GM12878 (cell line): Measurements from ENCODE around the gene SMCO1. TPM values are rescaled to one million over a fixed set of nuclear protein-coding genes. Genes with fewer than 3 reads are reported as not detected.

Experiments used
- ATAC-seq: fragments of 200-7000 bp; cut with Tn5 transposase; 3 replicates; pipeline ENCODE4 v1.9.1; 2020; ENCODE audit warnings: mild to moderate bottlenecking, moderate library complexity
- BruUV-seq: library from RNA; stranded (reverse); fragments of 400-500 nt; replicated peaks from 2 replicates; lab custom pipeline; 2021; lab: Mats Ljungman, UMichigan
- CTCF ChIA-PET: fragments of 300-600 bp; sonication (Branson Sonifier 250); formaldehyde crosslinking; extraction: SDS; loops from one replicate; lab custom pipeline; 2021; ENCODE audit warnings: inconsistent platforms; lab: Yijun Ruan, JAX
- POLR2A ChIA-PET: fragments of 350-600 bp; formaldehyde crosslinking; extraction: SDS; loops from one replicate; lab custom pipeline; 2021; ENCODE audit warnings: inconsistent platforms; lab: Charles Lee
- RAD21 ChIA-PET: fragments of 300-600 bp; sonication (Branson Sonifier 250); formaldehyde crosslinking; loops from one replicate; lab custom pipeline; 2023; ENCODE audit warnings: antibody characterized with exemption; ENCODE audit not compliant: unreplicated experiment; lab: Charles Lee
- SMC1A ChIA-PET: fragments of 300-600 bp; sonication (Branson Sonifier 250); formaldehyde crosslinking; loops from one replicate; lab custom pipeline; 2023; ENCODE audit not compliant: unreplicated experiment, uncharacterized antibody; lab: Charles Lee
- DNase-seq: peaks from one replicate; pipeline ENCODE4 v3.0.0-alpha.2; 2011; ENCODE audit warnings: low read depth, low spot score
- FAIRE-seq: peaks from 3 replicates; lab custom pipeline; 2011; peaks lifted over from hg19 to GRCh38; lab: Jason Lieb, UNC
- H2AFZ ChIP-seq: 2 replicates; pipeline ENCODE4 v1.6.0; 2011; ENCODE audit warnings: low read depth, low read length, control low read depth; ENCODE audit not compliant: control insufficient read depth
- H3K27ac ChIP-seq: 2 replicates; pipeline ENCODE4 v1.5.1; 2011; ENCODE audit warnings: control low read depth; ENCODE audit not compliant: control insufficient read depth, insufficient read depth
- H3K27me3 ChIP-seq, 2 experiments: replicated peaks in 1 of 2; 2 replicates each; pipeline versions ENCODE4 v1.6.0 to v1.6.1; 2011; ENCODE audit warnings: low read length in 1 of 2; ENCODE audit not compliant: control insufficient read depth in 2 of 2, insufficient read depth in 2 of 2
- H3K36me3 ChIP-seq, 2 experiments: 2 replicates each; pipeline ENCODE4 v1.5.1; 2011; ENCODE audit warnings: low read length in 1 of 2; ENCODE audit not compliant: control insufficient read depth in 2 of 2, insufficient read depth in 2 of 2
- H3K4me1 ChIP-seq: 2 replicates; pipeline ENCODE4 v1.6.1; 2011; ENCODE audit warnings: mild to moderate bottlenecking, low read length, moderate library complexity, mixed read lengths; ENCODE audit not compliant: control insufficient read depth, insufficient read depth
- H3K4me2 ChIP-seq: 2 replicates; pipeline ENCODE4 v1.6.0; 2011; ENCODE audit warnings: control low read depth; ENCODE audit not compliant: control insufficient read depth, insufficient read depth
- H3K4me3 ChIP-seq: fragments of 200-600 bp; sonication (generic); 2 replicates; pipeline ENCODE4 v1.5.1; 2016
- H3K79me2 ChIP-seq: 2 replicates; pipeline ENCODE4 v1.6.0; 2011; ENCODE audit warnings: low read length; ENCODE audit not compliant: control insufficient read depth, insufficient read depth
- H3K9ac ChIP-seq: 2 replicates; pipeline ENCODE4 v1.8.0; 2011; ENCODE audit warnings: low read length, control low read depth, mixed read lengths; ENCODE audit not compliant: control insufficient read depth, insufficient read depth
- H3K9me3 ChIP-seq: replicated peaks from 3 replicates; pipeline ENCODE4 v1.5.1; 2011; ENCODE audit warnings: mild to moderate bottlenecking, low read length; ENCODE audit not compliant: control insufficient read depth, insufficient read depth
- H4K20me1 ChIP-seq: 2 replicates; pipeline ENCODE4 v1.6.0; 2011; ENCODE audit not compliant: control insufficient read depth, insufficient read depth
- ATF7 ChIP-seq: fragments of 450-650 bp; IDR thresholded peaks from 2 replicates; pipeline ENCODE4 v1.6.1; 2016; ENCODE audit warnings: low read depth, mild to moderate bottlenecking
- CBX5 ChIP-seq: sonication (generic); IDR thresholded peaks from 2 replicates; pipeline ENCODE4 v1.6.1; 2016; ENCODE audit warnings: low read depth, moderate library complexity, mild to moderate bottlenecking, inconsistent platforms
- CEBPB ChIP-seq, 2 experiments: fragments of 150-350 bp in 1 of 2; IDR thresholded peaks; 2 replicates each; pipeline ENCODE4 v1.6.1; 2012 to 2014; ENCODE audit warnings: low read depth in 2 of 2, low read length in 2 of 2, borderline replicate concordance in 1 of 2, inconsistent platforms in 1 of 2
- CHD4 ChIP-seq: fragments of 200-600 bp; sonication (generic); IDR thresholded peaks from 2 replicates; pipeline ENCODE4 v1.6.1; 2016; ENCODE audit warnings: mild to moderate bottlenecking
- EP300 ChIP-seq, 2 experiments: fragments of 150-350 bp in 1 of 2; IDR thresholded peaks; 2 replicates each; pipeline ENCODE4 v1.6.1; 2011 to 2012; ENCODE audit warnings: low read depth in 2 of 2, low read length in 2 of 2, borderline replicate concordance in 1 of 2, improper control_type of control experiment in 1 of 2, inconsistent platforms in 1 of 2; ENCODE audit not compliant: control insufficient read depth in 1 of 2
- EZH2 ChIP-seq: IDR thresholded peaks from 2 replicates; pipeline ENCODE4 v1.6.1; 2012; ENCODE audit warnings: low read depth, mild to moderate bottlenecking, control low read depth, inconsistent platforms, low read length, borderline replicate concordance; ENCODE audit not compliant: control insufficient read depth
- JUNB ChIP-seq: IDR thresholded peaks from 2 replicates; pipeline ENCODE4 v1.6.1; 2016; ENCODE audit warnings: antibody characterized with exemption, mild to moderate bottlenecking
- MXI1 ChIP-seq: fragments of 150-350 bp; IDR thresholded peaks from 2 replicates; pipeline ENCODE4 v1.6.1; 2011; ENCODE audit warnings: low read depth, mild to moderate bottlenecking, inconsistent platforms, low read length, improper control_type of control experiment
- NFYB ChIP-seq: IDR thresholded peaks from 2 replicates; pipeline ENCODE4 v1.6.1; 2011; ENCODE audit warnings: low read depth, mild to moderate bottlenecking, low read length, improper control_type of control experiment, moderate library complexity; ENCODE audit not compliant: insufficient read depth
- NRF1 ChIP-seq: conservative IDR thresholded peaks from 2 replicates; pipeline ENCODE4 v1.6.1; 2011; ENCODE audit warnings: mild to moderate bottlenecking, low read depth, low read length, improper control_type of control experiment
- POLR2AphosphoS2 ChIP-seq: IDR thresholded peaks from 2 replicates; pipeline ENCODE4 v1.6.1; 2011; ENCODE audit warnings: low read depth, mild to moderate bottlenecking, low read length, improper control_type of control experiment, moderate library complexity
- POLR2AphosphoS5 ChIP-seq: IDR thresholded peaks from 2 replicates; pipeline ENCODE4 v1.6.1; 2011; ENCODE audit warnings: mild to moderate bottlenecking, low read length, inconsistent platforms
- POU2F2 ChIP-seq: IDR thresholded peaks from 3 replicates; pipeline ENCODE4 v1.6.1; 2011; ENCODE audit warnings: low read depth, mild to moderate bottlenecking, low read length, borderline replicate concordance
- TCF12 ChIP-seq: IDR thresholded peaks from 2 replicates; pipeline ENCODE4 v1.6.1; 2011; ENCODE audit warnings: low read depth, mild to moderate bottlenecking, low read length
- ZBED1 ChIP-seq: IDR thresholded peaks from 2 replicates; pipeline ENCODE4 v1.6.1; 2016; ENCODE audit warnings: borderline replicate concordance
- WGBS: methylation state at CpG from one replicate; pipeline ENCODE4 v1.1.6; 2016; ENCODE audit warnings: low lambda C conversion rate; ENCODE audit not compliant: insufficient replicate concordance, insufficient coverage; ENCODE audit errors: missing lambda C conversion rate; 5-methylcytosine and 5-hydroxymethylcytosine counted together
- in situ Hi-C: fragments of 300-500 bp; cut with MboI; formaldehyde crosslinking; loops from 9 replicates; pipeline ENCODE4 v1.14.3; 2018; ENCODE audit warnings: mixed read lengths
- intact Hi-C: fragments of 100-400 bp; cut with micrococcal nuclease; formaldehyde crosslinking; loops from one replicate; pipeline ENCODE4 v1.14.2; 2022; ENCODE audit not compliant: unreplicated experiment
- polyA plus RNA-seq, 11 experiments: library from polyadenylated mRNA; depleted of rRNA in 4 of 11; unstranded in 6 of 11; stranded (reverse) in 5 of 11; fragments of >200 nt; fragmentation: Nextera tagmentation in 4 of 11; fragmentation: Illumina TruSeq in 1 of 11; extraction: Ambion mirVana in 4 of 11; extraction: Trizol in 1 of 11; gene quantifications; 1 replicate in 1 of 11; 2 replicates in 10 of 11; pipeline versions ENCODE4 v1.2.1 to v1.2.3, GENCODE V29; 2011 to 2016; ENCODE audit warnings: inconsistent platforms in 2 of 11, missing spikeins in 2 of 11, low read depth in 1 of 11
- total RNA-seq, 4 experiments: library from RNA; depleted of rRNA in 3 of 4; stranded (reverse); fragments of >200 nt in 3 of 4; fragmentation: Illumina TruSeq in 1 of 4; extraction: Trizol in 1 of 4; gene quantifications; 2 replicates each; pipeline versions ENCODE4 v1.2.1 to v1.2.3, GENCODE V29; 2013 to 2021
- TF ChIP-seq, protein P1 (sequence below), 3 experiments: IDR thresholded peaks in 2 of 3; conservative IDR thresholded peaks in 1 of 3; 2 replicates each; pipeline ENCODE4 v1.5.1; 2011; ENCODE audit warnings: low read depth in 3 of 3, low read length in 3 of 3, mild to moderate bottlenecking in 3 of 3, control low read depth in 2 of 3, moderate library complexity in 2 of 3, inconsistent platforms in 1 of 3, mixed read lengths in 1 of 3; ENCODE audit not compliant: control insufficient read depth in 2 of 3, insufficient read depth in 1 of 3; ENCODE audit errors: extremely low read depth in 1 of 3

SMCO1 gene
- total and polyA plus RNA-seq, 10 of the 15 experiments (the other 5 are each of a cell fraction or from before 2014, with no cell fraction given) = 0.05 TPM; not detected in 9

DNA sequence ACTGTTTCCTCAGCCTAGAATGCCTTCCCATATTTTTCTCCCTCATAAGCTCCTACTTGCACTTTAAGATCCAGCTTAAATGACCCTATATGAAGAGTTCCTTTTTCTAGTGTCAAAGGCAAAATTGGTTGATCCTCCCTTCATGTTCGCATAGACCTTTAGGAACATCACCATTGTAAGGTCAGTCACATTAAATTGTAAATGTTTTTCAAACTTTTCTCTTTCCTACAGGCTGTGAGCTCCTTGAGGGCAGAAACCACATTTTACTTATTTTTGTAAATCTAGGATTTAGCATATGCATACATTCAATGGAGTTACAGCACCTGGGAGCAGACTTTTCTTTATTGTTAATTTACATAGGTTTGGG is 813 bp downstream of the SMCO1 start:
- no peaks in the 10 kb centered on the region for H3K79me2 ChIP-seq
- ATAC-seq (no peak), DNase-seq (no peak), FAIRE-seq (no peak)
- POLR2A ChIA-PET = no interaction called here
- H4K20me1 ChIP-seq = no peaks in the 10 kb centered on the region
- CTCF ChIA-PET = interaction anchor here (0.7 to 1.6 kb wide), 3 partner anchors 9 to 478 kb away, joined by 3 to 4 read pairs (median 4); partner anchors contain the start of gene RNF168
- peaks cover 19% of the 10 kb centered on the region for H3K9me3 ChIP-seq
- no peak overlapping the region for H3K4me3 ChIP-seq
- in situ Hi-C loops = no loop called here
- no peaks in the 10 kb centered on the region for H3K36me3 ChIP-seq
- no peaks in the 10 kb centered on the region for H3K4me1 ChIP-seq
- RAD21 ChIA-PET = interaction anchor here (1.0 kb wide), 1 partner anchor 8 kb away, joined by 4 read pairs; no protein-coding TSS in a partner anchor
- 89% methylated on average over 1 of the region's 1 CpG for WGBS
- no peak overlapping the region for H3K27ac ChIP-seq
- H3K27me3 ChIP-seq = no peaks in the 10 kb centered on the region
- SMC1A ChIA-PET = interaction anchor here (1.0 to 1.7 kb wide), 2 partner anchors 8 to 262 kb away, joined by 3 to 6 read pairs; no protein-coding TSS in a partner anchor
- BruUV-seq = no TSS peak
- TF ChIP-seq CBX5 = no peak
- TF ChIP-seq EZH2 = no peak
- TF ChIP-seq CEBPB (IDR thresholded peaks at IDR 0.05; ENCODE audit: borderline replicate concordance in 1 of 2, low read depth in 2 of 2, low read length in 2 of 2) = no peak
- no peak for TF ChIP-seq POU2F2
- TF ChIP-seq NRF1 = no peak
- no peak for TF ChIP-seq CHD4
- TF ChIP-seq POLR2AphosphoS5 = no peak
- no peak for TF ChIP-seq POLR2AphosphoS2
- TF ChIP-seq ZBED1 = no peak
- no peak for TF ChIP-seq TCF12
- TF ChIP-seq JUNB = no peak
- no peak for TF ChIP-seq ATF7
- TF ChIP-seq EP300 (IDR thresholded peaks at IDR 0.05; ENCODE audit: borderline replicate concordance in 1 of 2, control insufficient read depth in 1 of 2, low read depth in 2 of 2, low read length in 2 of 2) = no peak
- TF ChIP-seq, protein P1, sequence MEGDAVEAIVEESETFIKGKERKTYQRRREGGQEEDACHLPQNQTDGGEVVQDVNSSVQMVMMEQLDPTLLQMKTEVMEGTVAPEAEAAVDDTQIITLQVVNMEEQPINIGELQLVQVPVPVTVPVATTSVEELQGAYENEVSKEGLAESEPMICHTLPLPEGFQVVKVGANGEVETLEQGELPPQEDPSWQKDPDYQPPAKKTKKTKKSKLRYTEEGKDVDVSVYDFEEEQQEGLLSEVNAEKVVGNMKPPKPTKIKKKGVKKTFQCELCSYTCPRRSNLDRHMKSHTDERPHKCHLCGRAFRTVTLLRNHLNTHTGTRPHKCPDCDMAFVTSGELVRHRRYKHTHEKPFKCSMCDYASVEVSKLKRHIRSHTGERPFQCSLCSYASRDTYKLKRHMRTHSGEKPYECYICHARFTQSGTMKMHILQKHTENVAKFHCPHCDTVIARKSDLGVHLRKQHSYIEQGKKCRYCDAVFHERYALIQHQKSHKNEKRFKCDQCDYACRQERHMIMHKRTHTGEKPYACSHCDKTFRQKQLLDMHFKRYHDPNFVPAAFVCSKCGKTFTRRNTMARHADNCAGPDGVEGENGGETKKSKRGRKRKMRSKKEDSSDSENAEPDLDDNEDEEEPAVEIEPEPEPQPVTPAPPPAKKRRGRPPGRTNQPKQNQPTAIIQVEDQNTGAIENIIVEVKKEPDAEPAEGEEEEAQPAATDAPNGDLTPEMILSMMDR (IDR thresholded peaks at IDR 0.05 in 2 of 3, conservative IDR thresholded peaks at IDR 0.05 in 1 of 3; ENCODE audit: control insufficient read depth in 2 of 3, extremely low read depth in 1 of 3, insufficient read depth in 1 of 3, low read depth in 3 of 3, low read length in 3 of 3) = no peak
- no peak for TF ChIP-seq NFYB
- TF ChIP-seq MXI1 = no peak
- intact Hi-C loops = no loop called here
- H3K9ac ChIP-seq = no peak overlapping the region
- H2AFZ ChIP-seq = no peak overlapping the region
- H3K4me2 ChIP-seq = no peak overlapping the region
